H1 (cell line): Measurements from ENCODE around the gene SLC6A3. TPM values are rescaled to one million over a fixed set of nuclear protein-coding genes. Genes with fewer than 3 reads are reported as not detected.

ENCODE experiments used
- CTCF ChIA-PET: fragments of 300-600 bp; sonication (Branson Sonifier 250); formaldehyde crosslinking; loops from one replicate; lab custom pipeline; 2021; ENCODE audit not compliant: partially characterized antibody; lab: Charles Lee
- POLR2A ChIA-PET: fragments of 300-600 bp; sonication (Branson Sonifier 250); formaldehyde crosslinking; loops from one replicate; lab custom pipeline; 2021; ENCODE audit warnings: inconsistent platforms; ENCODE audit not compliant: partially characterized antibody; lab: Charles Lee
- DNase-seq, 2 experiments: peaks; one replicate each; pipeline versions ENCODE4 v3.0.0 to v3.0.0-alpha.2; 2010 to 2022; ENCODE audit warnings: low spot score in 2 of 2, low read depth in 1 of 2, mixed read lengths in 1 of 2
- FAIRE-seq: peaks from 2 replicates; lab custom pipeline; 2011; peaks lifted over from hg19 to GRCh38; lab: Jason Lieb, UNC
- H2AFZ ChIP-seq: 2 replicates; pipeline ENCODE4 v1.8.1; 2012; ENCODE audit warnings: low read length, inconsistent platforms
- H2AK5ac ChIP-seq: 2 replicates; pipeline ENCODE4 v1.6.1; 2013; ENCODE audit warnings: low read depth, low read length
- H2BK120ac ChIP-seq: replicated peaks from 2 replicates; pipeline ENCODE3; 2013; ENCODE audit warnings: low read depth, low read length, inconsistent platforms
- H2BK12ac ChIP-seq: 2 replicates; pipeline ENCODE4 v1.6.1; 2013; ENCODE audit warnings: low read depth, low read length
- H2BK15ac ChIP-seq: 2 replicates; pipeline ENCODE4 v1.6.1; 2013; ENCODE audit warnings: low read length
- H2BK20ac ChIP-seq: 2 replicates; pipeline ENCODE4 v1.6.1; 2013; ENCODE audit warnings: low read length
- H2BK5ac ChIP-seq: 2 replicates; pipeline ENCODE4 v1.6.1; 2013; ENCODE audit warnings: low read depth, low read length
- H3K14ac ChIP-seq: 2 replicates; pipeline ENCODE4 v1.6.1; 2013; ENCODE audit warnings: inconsistent platforms; ENCODE audit not compliant: insufficient read length
- H3K18ac ChIP-seq: 2 replicates; pipeline ENCODE4 v1.6.1; 2013; ENCODE audit warnings: low read length; ENCODE audit errors: extremely low read depth
- H3K23ac ChIP-seq: 2 replicates; pipeline ENCODE4 v1.6.1; 2013; ENCODE audit warnings: inconsistent platforms; ENCODE audit not compliant: insufficient read length
- H3K23me2 ChIP-seq: 2 replicates; pipeline ENCODE4 v1.6.1; 2013; ENCODE audit warnings: low read depth, low read length
- H3K27ac ChIP-seq: 2 replicates; pipeline ENCODE4 v1.6.1; 2011; ENCODE audit warnings: low read depth, low read length, inconsistent platforms
- H3K27me3 ChIP-seq, 4 experiments: replicated peaks in 1 of 4; 1 replicate in 1 of 4; 2 replicates in 3 of 4; pipeline versions ENCODE4 v1.6.1 to v1.8.1; 2011 to 2013; ENCODE audit warnings: low read length in 3 of 4, mild to moderate bottlenecking in 3 of 4, inconsistent platforms in 2 of 4, mixed read lengths in 2 of 4, moderate library complexity in 1 of 4; ENCODE audit not compliant: control insufficient read depth in 3 of 4, insufficient read depth in 3 of 4; ENCODE audit errors: extremely low read depth in 1 of 4
- H3K36me3 ChIP-seq, 4 experiments: 2 replicates each; pipeline versions ENCODE4 v1.6.1 to v1.8.1; 2011 to 2013; ENCODE audit warnings: mild to moderate bottlenecking in 4 of 4, low read length in 3 of 4, moderate library complexity in 2 of 4, control low read depth in 1 of 4, inconsistent platforms in 1 of 4; ENCODE audit not compliant: insufficient read depth in 4 of 4, control insufficient read depth in 2 of 4
- H3K4ac ChIP-seq: replicated peaks from 2 replicates; pipeline ENCODE3; 2013; ENCODE audit warnings: low read length, low read depth, mixed read lengths, inconsistent platforms; ENCODE audit not compliant: insufficient read length
- H3K4me1 ChIP-seq, 4 experiments: replicated peaks in 1 of 4; 1 replicate in 1 of 4; 2 replicates in 3 of 4; pipeline versions ENCODE4 v1.6.1 to v1.8.1; 2011 to 2013; ENCODE audit warnings: low read length in 3 of 4, inconsistent platforms in 2 of 4, mixed read lengths in 1 of 4; ENCODE audit not compliant: insufficient read depth in 4 of 4, control insufficient read depth in 3 of 4
- H3K4me2 ChIP-seq, 2 experiments: 2 replicates each; pipeline versions ENCODE4 v1.6.1 to v1.8.1; 2011 to 2013; ENCODE audit warnings: low read depth in 2 of 2, low read length in 2 of 2, control low read depth in 1 of 2, inconsistent platforms in 1 of 2, mild to moderate bottlenecking in 1 of 2; ENCODE audit not compliant: insufficient read depth in 1 of 2
- H3K4me3 ChIP-seq, 4 experiments: fragments of 200-600, 300-600 bp in 1 of 4; sonication (generic), shearing (Covaris generic), sonication (Bioruptor Twin) in 1 of 4; 2 replicates each; pipeline versions ENCODE4 v1.5.1 to v1.8.1; 2011 to 2016; ENCODE audit warnings: low read length in 4 of 4, low read depth in 3 of 4, control low read depth in 2 of 4, inconsistent platforms in 2 of 4, mild to moderate bottlenecking in 2 of 4, mixed read lengths in 1 of 4, moderate library complexity in 1 of 4; ENCODE audit not compliant: insufficient read depth in 2 of 4; ENCODE audit errors: extremely low read depth in 1 of 4
- H3K56ac ChIP-seq: replicated peaks from 2 replicates; pipeline ENCODE3; 2013; ENCODE audit warnings: low read depth, mild to moderate bottlenecking, mixed read lengths, low read length, inconsistent platforms; ENCODE audit not compliant: insufficient read length
- H3K79me1 ChIP-seq: 2 replicates; pipeline ENCODE4 v1.6.1; 2013; ENCODE audit warnings: low read depth, low read length, control low read depth
- H3K79me2 ChIP-seq, 2 experiments: 2 replicates each; pipeline versions ENCODE4 v1.6.1 to v1.8.1; 2012 to 2013; ENCODE audit warnings: low read length in 2 of 2, mild to moderate bottlenecking in 2 of 2, inconsistent platforms in 1 of 2; ENCODE audit not compliant: insufficient read depth in 2 of 2, control insufficient read depth in 1 of 2
- H3K9ac ChIP-seq, 4 experiments: replicated peaks in 1 of 4; 1 replicate in 1 of 4; 2 replicates in 3 of 4; pipeline versions ENCODE4 v1.6.1 to v1.8.1; 2011 to 2013; ENCODE audit warnings: low read depth in 3 of 4, low read length in 3 of 4, control low read depth in 2 of 4, mild to moderate bottlenecking in 2 of 4, moderate library complexity in 2 of 4, inconsistent platforms in 1 of 4; ENCODE audit errors: extremely low read depth in 1 of 4
- H3K9me3 ChIP-seq, 2 experiments: 2 replicates each; pipeline versions ENCODE4 v1.6.1 to v1.8.1; 2012 to 2013; ENCODE audit warnings: mild to moderate bottlenecking in 2 of 2, moderate library complexity in 2 of 2, control low read depth in 1 of 2, inconsistent platforms in 1 of 2, low read depth in 1 of 2, low read length in 1 of 2, mixed read lengths in 1 of 2; ENCODE audit not compliant: insufficient read depth in 2 of 2
- H4K20me1 ChIP-seq, 2 experiments: replicated peaks in 1 of 2; 2 replicates each; pipeline versions ENCODE3 to v1.8.1; 2011 to 2013; ENCODE audit warnings: inconsistent platforms in 2 of 2, low read length in 2 of 2, mild to moderate bottlenecking in 1 of 2; ENCODE audit not compliant: insufficient read depth in 2 of 2, control insufficient read depth in 1 of 2
- H4K5ac ChIP-seq: 2 replicates; pipeline ENCODE4 v1.6.1; 2013; ENCODE audit warnings: low read length, low read depth, mixed read lengths, inconsistent platforms; ENCODE audit not compliant: insufficient read length
- H4K8ac ChIP-seq: 2 replicates; pipeline ENCODE4 v1.8.0; 2013; ENCODE audit warnings: mild to moderate bottlenecking, moderate library complexity, low read length, inconsistent platforms; ENCODE audit not compliant: insufficient read depth; ENCODE audit errors: extremely low read depth
- H4K91ac ChIP-seq: replicated peaks from 2 replicates; pipeline ENCODE3; 2013; ENCODE audit warnings: low read length, mixed read lengths, inconsistent platforms; ENCODE audit not compliant: insufficient read length
- CREB1 ChIP-seq: IDR thresholded peaks from 2 replicates; pipeline ENCODE4 v1.6.1; 2012; ENCODE audit warnings: inconsistent platforms
- PHF8 ChIP-seq: fragments of 200-600 bp; sonication (generic); conservative IDR thresholded peaks from 2 replicates; pipeline ENCODE4 v1.7.1; 2012; ENCODE audit warnings: low read depth, mild to moderate bottlenecking, inconsistent platforms, low read length, moderate library complexity
- TEAD4 ChIP-seq: IDR thresholded peaks from 2 replicates; pipeline ENCODE4 v1.6.1; 2012; ENCODE audit warnings: low read depth, low read length, inconsistent platforms, mixed read lengths
- WGBS, 2 experiments: shearing (Covaris generic) in 1 of 2; methylation state at CpG; one replicate each; pipeline versions ENCODE4 v1.1.6 to v1.1.7; 2013 to 2015; ENCODE audit warnings: low lambda C conversion rate in 2 of 2, mixed read lengths in 2 of 2, inconsistent platforms in 1 of 2, low coverage in 1 of 2, missing lambda C conversion rate in 1 of 2; ENCODE audit not compliant: insufficient replicate concordance in 2 of 2, insufficient coverage in 1 of 2, insufficient read length in 1 of 2; ENCODE audit errors: extremely low coverage in 1 of 2, missing lambda C conversion rate in 1 of 2; 5-methylcytosine and 5-hydroxymethylcytosine counted together
- polyA plus RNA-seq, 7 experiments: library from polyadenylated mRNA; depleted of rRNA in 3 of 7; stranded (reverse) in 5 of 7; unstranded in 2 of 7; fragments of >200 nt in 5 of 7; fragments of 200-250 nt in 2 of 7; gene quantifications; 1 replicate in 5 of 7; 2 replicates in 1 of 7; 4 replicates in 1 of 7; pipeline versions ENCODE4 v1.2.1 to v1.2.3, GENCODE V29; 2011 to 2013; ENCODE audit warnings: missing spikeins in 2 of 7, mixed read lengths in 2 of 7
- total RNA-seq: library from RNA; stranded (reverse); fragmentation: NEBNext Ultra II Directional; extraction: Animal tissue kit (Norgen Biotek cat#: 25700); gene quantifications from 2 replicates; pipeline ENCODE4 v1.2.1, GENCODE V29; 2021

Gene SLC6A3
- total and polyA plus RNA-seq, 2 of the 8 experiments (the other 6 are each of a cell fraction or from before 2014, with no cell fraction given): 0.48 to 0.91 TPM

- peak overlapping the region; percentile 51; the same call in 1 of the 2 replicates for H4K8ac ChIP-seq
- H3K27me3 ChIP-seq: no peaks in the 10 kb centered on the region; a peak in 1 of 7 replicates
- no peaks in the 10 kb centered on the region for H3K79me1 ChIP-seq
- no peak overlapping the region for H2BK15ac ChIP-seq
- H3K18ac ChIP-seq: no peak overlapping the region
- WGBS, 2 experiments: 90% methylated on average over 15 of the region's 17 CpGs; no CpG with 5 or more reads in 1 of the 2 experiments
- H3K79me2 ChIP-seq: no peaks in the 10 kb centered on the region
- H3K14ac ChIP-seq: no peak overlapping the region
- no peak overlapping the region for H4K5ac ChIP-seq
- no peak overlapping the region for H2BK12ac ChIP-seq
- FAIRE-seq (no peak), DNase-seq (no peak)
- H2AFZ ChIP-seq: no peak overlapping the region
- no peaks in the 10 kb centered on the region for H3K23me2 ChIP-seq
- no peaks in the 10 kb centered on the region for H3K36me3 ChIP-seq
- CTCF ChIA-PET: interaction anchor here (1.0 to 2.5 kb wide), 3 partner anchors 20 to 245 kb away, joined by 3 to 7 read pairs (median 3); no protein-coding TSS in a partner anchor
- no peak overlapping the region for H3K9ac ChIP-seq
- H3K27ac ChIP-seq: no peak overlapping the region
- H3K4me2 ChIP-seq: no peak overlapping the region
- no peak overlapping the region for H3K4me3 ChIP-seq
- H2BK120ac ChIP-seq: no peak overlapping the region
- no peak overlapping the region for H2AK5ac ChIP-seq
- H3K4ac ChIP-seq: no peak overlapping the region
- peaks cover 0 to 2% (median 0%) of the 10 kb centered on the region in 4 experiments; a peak in 3 of 7 replicates for H3K4me1 ChIP-seq
- H3K56ac ChIP-seq: no peak overlapping the region
- H3K23ac ChIP-seq: no peak overlapping the region
- TF ChIP-seq TEAD4 (no peak), PHF8 (no peak), CREB1 (no peak)
- no peak overlapping the region for H4K91ac ChIP-seq
- no peak overlapping the region for H2BK5ac ChIP-seq
- POLR2A ChIA-PET: interaction anchor here (0.8 to 1.1 kb wide), 2 partner anchors 15 to 23 kb away, joined by 3 to 4 read pairs; no protein-coding TSS in a partner anchor
- H4K20me1 ChIP-seq: peaks cover 0 to 5% of the 10 kb centered on the region in 2 experiments
- H3K9me3 ChIP-seq: no peaks in the 10 kb centered on the region
- no peak overlapping the region for H2BK20ac ChIP-seq
Measured at GRCh38 chr5:1400211-1400855, 44.9 kb downstream of the SLC6A3 start.
